H1 (cell line): Measurements from ENCODE around the gene TBC1D2B. TPM values are rescaled to one million over a fixed set of nuclear protein-coding genes. Genes with fewer than 3 reads are reported as not detected.

Experiments used
- CTCF ChIA-PET: fragments of 300-600 bp; sonication (Branson Sonifier 250); formaldehyde crosslinking; loops from one replicate; lab custom pipeline; 2021; ENCODE audit not compliant: partially characterized antibody; lab: Charles Lee
- POLR2A ChIA-PET: fragments of 300-600 bp; sonication (Branson Sonifier 250); formaldehyde crosslinking; loops from one replicate; lab custom pipeline; 2021; ENCODE audit warnings: inconsistent platforms; ENCODE audit not compliant: partially characterized antibody; lab: Charles Lee
- DNase-seq, 2 experiments: peaks; one replicate each; pipeline versions ENCODE4 v3.0.0 to v3.0.0-alpha.2; 2010 to 2022; ENCODE audit warnings: low spot score in 2 of 2, low read depth in 1 of 2, mixed read lengths in 1 of 2
- FAIRE-seq: peaks from 2 replicates; lab custom pipeline; 2011; peaks lifted over from hg19 to GRCh38; lab: Jason Lieb, UNC
- H2AFZ ChIP-seq: 2 replicates; pipeline ENCODE4 v1.8.1; 2012; ENCODE audit warnings: low read length, inconsistent platforms
- H2AK5ac ChIP-seq: 2 replicates; pipeline ENCODE4 v1.6.1; 2013; ENCODE audit warnings: low read depth, low read length
- H2BK120ac ChIP-seq: replicated peaks from 2 replicates; pipeline ENCODE3; 2013; ENCODE audit warnings: low read depth, low read length, inconsistent platforms
- H2BK12ac ChIP-seq: 2 replicates; pipeline ENCODE4 v1.6.1; 2013; ENCODE audit warnings: low read depth, low read length
- H2BK15ac ChIP-seq: 2 replicates; pipeline ENCODE4 v1.6.1; 2013; ENCODE audit warnings: low read length
- H2BK20ac ChIP-seq: 2 replicates; pipeline ENCODE4 v1.6.1; 2013; ENCODE audit warnings: low read length
- H2BK5ac ChIP-seq: 2 replicates; pipeline ENCODE4 v1.6.1; 2013; ENCODE audit warnings: low read depth, low read length
- H3K14ac ChIP-seq: 2 replicates; pipeline ENCODE4 v1.6.1; 2013; ENCODE audit warnings: inconsistent platforms; ENCODE audit not compliant: insufficient read length
- H3K18ac ChIP-seq: 2 replicates; pipeline ENCODE4 v1.6.1; 2013; ENCODE audit warnings: low read length; ENCODE audit errors: extremely low read depth
- H3K23ac ChIP-seq: 2 replicates; pipeline ENCODE4 v1.6.1; 2013; ENCODE audit warnings: inconsistent platforms; ENCODE audit not compliant: insufficient read length
- H3K23me2 ChIP-seq: 2 replicates; pipeline ENCODE4 v1.6.1; 2013; ENCODE audit warnings: low read depth, low read length
- H3K27ac ChIP-seq: 2 replicates; pipeline ENCODE4 v1.6.1; 2011; ENCODE audit warnings: low read depth, low read length, inconsistent platforms
- H3K27me3 ChIP-seq, 4 experiments: replicated peaks in 1 of 4; 1 replicate in 1 of 4; 2 replicates in 3 of 4; pipeline versions ENCODE4 v1.6.1 to v1.8.1; 2011 to 2013; ENCODE audit warnings: low read length in 3 of 4, mild to moderate bottlenecking in 3 of 4, inconsistent platforms in 2 of 4, mixed read lengths in 2 of 4, moderate library complexity in 1 of 4; ENCODE audit not compliant: control insufficient read depth in 3 of 4, insufficient read depth in 3 of 4; ENCODE audit errors: extremely low read depth in 1 of 4
- H3K36me3 ChIP-seq, 4 experiments: 2 replicates each; pipeline versions ENCODE4 v1.6.1 to v1.8.1; 2011 to 2013; ENCODE audit warnings: mild to moderate bottlenecking in 4 of 4, low read length in 3 of 4, moderate library complexity in 2 of 4, control low read depth in 1 of 4, inconsistent platforms in 1 of 4; ENCODE audit not compliant: insufficient read depth in 4 of 4, control insufficient read depth in 2 of 4
- H3K4ac ChIP-seq: replicated peaks from 2 replicates; pipeline ENCODE3; 2013; ENCODE audit warnings: low read length, low read depth, mixed read lengths, inconsistent platforms; ENCODE audit not compliant: insufficient read length
- H3K4me1 ChIP-seq, 4 experiments: replicated peaks in 1 of 4; 1 replicate in 1 of 4; 2 replicates in 3 of 4; pipeline versions ENCODE4 v1.6.1 to v1.8.1; 2011 to 2013; ENCODE audit warnings: low read length in 3 of 4, inconsistent platforms in 2 of 4, mixed read lengths in 1 of 4; ENCODE audit not compliant: insufficient read depth in 4 of 4, control insufficient read depth in 3 of 4
- H3K4me2 ChIP-seq, 2 experiments: 2 replicates each; pipeline versions ENCODE4 v1.6.1 to v1.8.1; 2011 to 2013; ENCODE audit warnings: low read depth in 2 of 2, low read length in 2 of 2, control low read depth in 1 of 2, inconsistent platforms in 1 of 2, mild to moderate bottlenecking in 1 of 2; ENCODE audit not compliant: insufficient read depth in 1 of 2
- H3K4me3 ChIP-seq, 4 experiments: fragments of 200-600, 300-600 bp in 1 of 4; sonication (generic), shearing (Covaris generic), sonication (Bioruptor Twin) in 1 of 4; 2 replicates each; pipeline versions ENCODE4 v1.5.1 to v1.8.1; 2011 to 2016; ENCODE audit warnings: low read length in 4 of 4, low read depth in 3 of 4, control low read depth in 2 of 4, inconsistent platforms in 2 of 4, mild to moderate bottlenecking in 2 of 4, mixed read lengths in 1 of 4, moderate library complexity in 1 of 4; ENCODE audit not compliant: insufficient read depth in 2 of 4; ENCODE audit errors: extremely low read depth in 1 of 4
- H3K56ac ChIP-seq: replicated peaks from 2 replicates; pipeline ENCODE3; 2013; ENCODE audit warnings: low read depth, mild to moderate bottlenecking, mixed read lengths, low read length, inconsistent platforms; ENCODE audit not compliant: insufficient read length
- H3K79me1 ChIP-seq: 2 replicates; pipeline ENCODE4 v1.6.1; 2013; ENCODE audit warnings: low read depth, low read length, control low read depth
- H3K79me2 ChIP-seq, 2 experiments: 2 replicates each; pipeline versions ENCODE4 v1.6.1 to v1.8.1; 2012 to 2013; ENCODE audit warnings: low read length in 2 of 2, mild to moderate bottlenecking in 2 of 2, inconsistent platforms in 1 of 2; ENCODE audit not compliant: insufficient read depth in 2 of 2, control insufficient read depth in 1 of 2
- H3K9ac ChIP-seq, 4 experiments: replicated peaks in 1 of 4; 1 replicate in 1 of 4; 2 replicates in 3 of 4; pipeline versions ENCODE4 v1.6.1 to v1.8.1; 2011 to 2013; ENCODE audit warnings: low read depth in 3 of 4, low read length in 3 of 4, control low read depth in 2 of 4, mild to moderate bottlenecking in 2 of 4, moderate library complexity in 2 of 4, inconsistent platforms in 1 of 4; ENCODE audit errors: extremely low read depth in 1 of 4
- H3K9me3 ChIP-seq, 2 experiments: 2 replicates each; pipeline versions ENCODE4 v1.6.1 to v1.8.1; 2012 to 2013; ENCODE audit warnings: mild to moderate bottlenecking in 2 of 2, moderate library complexity in 2 of 2, control low read depth in 1 of 2, inconsistent platforms in 1 of 2, low read depth in 1 of 2, low read length in 1 of 2, mixed read lengths in 1 of 2; ENCODE audit not compliant: insufficient read depth in 2 of 2
- H4K20me1 ChIP-seq, 2 experiments: replicated peaks in 1 of 2; 2 replicates each; pipeline versions ENCODE3 to v1.8.1; 2011 to 2013; ENCODE audit warnings: inconsistent platforms in 2 of 2, low read length in 2 of 2, mild to moderate bottlenecking in 1 of 2; ENCODE audit not compliant: insufficient read depth in 2 of 2, control insufficient read depth in 1 of 2
- H4K5ac ChIP-seq: 2 replicates; pipeline ENCODE4 v1.6.1; 2013; ENCODE audit warnings: low read length, low read depth, mixed read lengths, inconsistent platforms; ENCODE audit not compliant: insufficient read length
- H4K8ac ChIP-seq: 2 replicates; pipeline ENCODE4 v1.8.0; 2013; ENCODE audit warnings: mild to moderate bottlenecking, moderate library complexity, low read length, inconsistent platforms; ENCODE audit not compliant: insufficient read depth; ENCODE audit errors: extremely low read depth
- H4K91ac ChIP-seq: replicated peaks from 2 replicates; pipeline ENCODE3; 2013; ENCODE audit warnings: low read length, mixed read lengths, inconsistent platforms; ENCODE audit not compliant: insufficient read length
- ASH2L ChIP-seq: fragments of 200-600, 300-600 bp; sonication (generic); IDR thresholded peaks from one replicate; pipeline ENCODE4 v1.7.1; 2017; ENCODE audit warnings: low read length
- BACH1 ChIP-seq: IDR thresholded peaks from 2 replicates; pipeline ENCODE4 v1.6.1; 2012; ENCODE audit warnings: low read length, improper control_type of control experiment
- EZH2 ChIP-seq: fragments of 200-600 bp; sonication (generic); IDR thresholded peaks from 2 replicates; pipeline ENCODE4 v1.7.1; 2012; ENCODE audit warnings: low read depth, mild to moderate bottlenecking, moderate library complexity, low read length, inconsistent platforms; ENCODE audit not compliant: severe bottlenecking
- GABPA ChIP-seq: IDR thresholded peaks from 2 replicates; pipeline ENCODE4 v1.6.1; 2011; ENCODE audit warnings: mild to moderate bottlenecking, low read length, moderate library complexity, borderline replicate concordance; ENCODE audit not compliant: insufficient read depth
- HDAC6 ChIP-seq: IDR thresholded peaks from one replicate; pipeline ENCODE4 v1.7.1; 2012; ENCODE audit warnings: low read depth, mild to moderate bottlenecking, inconsistent platforms, low read length, moderate library complexity
- JUND ChIP-seq: IDR thresholded peaks from 2 replicates; pipeline ENCODE4 v1.6.1; 2011; ENCODE audit warnings: mild to moderate bottlenecking, improper control_type of control experiment, low read length
- KDM5A ChIP-seq: fragments of 200-600 bp; IDR thresholded peaks from 2 replicates; pipeline ENCODE4 v1.7.1; 2012; ENCODE audit warnings: mild to moderate bottlenecking, low read length, inconsistent platforms, mixed read lengths
- NRF1 ChIP-seq: IDR thresholded peaks from 2 replicates; pipeline ENCODE4 v1.6.1; 2011; ENCODE audit warnings: mild to moderate bottlenecking, low read depth, low read length, improper control_type of control experiment
- RAD21 ChIP-seq, 2 experiments: IDR thresholded peaks in 1 of 2; conservative IDR thresholded peaks in 1 of 2; 2 replicates each; pipeline ENCODE4 v1.6.1; 2011; ENCODE audit warnings: low read depth in 2 of 2, low read length in 2 of 2, improper control_type of control experiment in 1 of 2, inconsistent platforms in 1 of 2, mild to moderate bottlenecking in 1 of 2, moderate library complexity in 1 of 2
- SIN3A ChIP-seq, 2 experiments: IDR thresholded peaks in 1 of 2; conservative IDR thresholded peaks in 1 of 2; 2 replicates each; pipeline ENCODE4 v1.6.1; 2011 to 2012; ENCODE audit warnings: low read length in 2 of 2, improper control_type of control experiment in 1 of 2, low read depth in 1 of 2, mild to moderate bottlenecking in 1 of 2
- SP1 ChIP-seq: IDR thresholded peaks from 2 replicates; pipeline ENCODE4 v1.6.1; 2011; ENCODE audit warnings: low read depth, low read length
- SP4 ChIP-seq: IDR thresholded peaks from 2 replicates; pipeline ENCODE4 v1.6.1; 2012; ENCODE audit warnings: low read length, inconsistent platforms
- TBP ChIP-seq: IDR thresholded peaks from 2 replicates; pipeline ENCODE4 v1.6.1; 2011; ENCODE audit warnings: low read depth, low read length, improper control_type of control experiment
- WGBS, 2 experiments: shearing (Covaris generic) in 1 of 2; methylation state at CpG; one replicate each; pipeline versions ENCODE4 v1.1.6 to v1.1.7; 2013 to 2015; ENCODE audit warnings: low lambda C conversion rate in 2 of 2, mixed read lengths in 2 of 2, inconsistent platforms in 1 of 2, low coverage in 1 of 2, missing lambda C conversion rate in 1 of 2; ENCODE audit not compliant: insufficient replicate concordance in 2 of 2, insufficient coverage in 1 of 2, insufficient read length in 1 of 2; ENCODE audit errors: extremely low coverage in 1 of 2, missing lambda C conversion rate in 1 of 2; 5-methylcytosine and 5-hydroxymethylcytosine counted together
- polyA plus RNA-seq, 7 experiments: library from polyadenylated mRNA; depleted of rRNA in 3 of 7; stranded (reverse) in 5 of 7; unstranded in 2 of 7; fragments of >200 nt in 5 of 7; fragments of 200-250 nt in 2 of 7; gene quantifications; 1 replicate in 5 of 7; 2 replicates in 1 of 7; 4 replicates in 1 of 7; pipeline versions ENCODE4 v1.2.1 to v1.2.3, GENCODE V29; 2011 to 2013; ENCODE audit warnings: missing spikeins in 2 of 7, mixed read lengths in 2 of 7
- total RNA-seq: library from RNA; stranded (reverse); fragmentation: NEBNext Ultra II Directional; extraction: Animal tissue kit (Norgen Biotek cat#: 25700); gene quantifications from 2 replicates; pipeline ENCODE4 v1.2.1, GENCODE V29; 2021

TBC1D2B gene
- total and polyA plus RNA-seq, 2 of the 8 experiments (the other 6 are each of a cell fraction or from before 2014, with no cell fraction given) = 11.9 to 19.5 TPM

GRCh38 chr15:78060232-78060631 is 17.3 kb downstream of the TBC1D2B start:
- no peak overlapping the region for H2BK15ac ChIP-seq
- no peak overlapping the region for H3K4ac ChIP-seq
- H2AFZ ChIP-seq = no peak overlapping the region
- no peak overlapping the region for H4K5ac ChIP-seq
- peaks cover 3 to 16% (median 6%) of the 10 kb centered on the region in 4 experiments for H3K4me1 ChIP-seq
- no peak overlapping the region for H3K14ac ChIP-seq
- no peaks in the 10 kb centered on the region; a peak in 1 of 7 replicates for H3K27me3 ChIP-seq
- no peak overlapping the region for H2BK12ac ChIP-seq
- H3K9me3 ChIP-seq = no peaks in the 10 kb centered on the region
- POLR2A ChIA-PET = no interaction called here
- H3K56ac ChIP-seq = no peak overlapping the region
- no peak overlapping the region for H2BK20ac ChIP-seq
- FAIRE-seq (no peak), DNase-seq (no peak)
- CTCF ChIA-PET = interaction anchor here (0.8 to 1.5 kb wide), 5 partner anchors 9 to 101 kb away, joined by 3 to 5 read pairs (median 4); no protein-coding TSS in a partner anchor
- peaks cover 6% of the 10 kb centered on the region for H3K79me1 ChIP-seq
- H3K79me2 ChIP-seq = peaks cover 0 to 32% of the 10 kb centered on the region in 2 experiments; a peak in 2 of 4 replicates
- no peaks in the 10 kb centered on the region for H3K36me3 ChIP-seq
- no peak overlapping the region for H3K4me2 ChIP-seq
- H3K9ac ChIP-seq = no peak overlapping the region
- WGBS, 2 experiments = 88% methylated on average over 5 of the region's 5 CpGs; no CpG with 5 or more reads in 1 of the 2 experiments
- H2BK120ac ChIP-seq = no peak overlapping the region
- H3K4me3 ChIP-seq = no peak overlapping the region
- no peak overlapping the region for H2AK5ac ChIP-seq
- no peaks in the 10 kb centered on the region for H3K23me2 ChIP-seq
- H2BK5ac ChIP-seq = no peak overlapping the region
- no peak overlapping the region for H3K18ac ChIP-seq
- H4K20me1 ChIP-seq = peaks cover 1 to 9% of the 10 kb centered on the region in 2 experiments
- no peak overlapping the region; the same call in 1 of the 2 replicates for H4K8ac ChIP-seq
- H3K23ac ChIP-seq = no peak overlapping the region
- H3K27ac ChIP-seq = no peak overlapping the region
- no peak overlapping the region for H4K91ac ChIP-seq
- TF ChIP-seq EZH2 (no peak), KDM5A (no peak), SP4 (no peak), NRF1 (no peak), ASH2L (no peak), RAD21 (IDR thresholded peaks at IDR 0.05 in 1 of 2, conservative IDR thresholded peaks at IDR 0.05 in 1 of 2; ENCODE audit: low read depth in 2 of 2, low read length in 2 of 2) (no peak), HDAC6 (no peak), SIN3A (conservative IDR thresholded peaks at IDR 0.05 in 1 of 2, IDR thresholded peaks at IDR 0.05 in 1 of 2; ENCODE audit: low read depth in 1 of 2, low read length in 2 of 2) (no peak), GABPA (no peak), JUND (no peak), TBP (no peak), SP1 (no peak), BACH1 (no peak)
